ENCODE data around the gene RBM33.

Gene RBM33

GRCh38 chr7:155756322-155756721 is 111.9 kb downstream of the RBM33 start:
- no peak for DNase-seq
- intact Hi-C loops (cut with DNase I), result no loop called here

GRCh38 chr7:155758348-155758747 is 113.9 kb downstream of the RBM33 start:
- DNase-seq, result peak in 39 of 42 donors; percentile 40 to 91 (median 68)
- intact Hi-C loops (cut with DNase I), result no loop called here

- no peak for DNase-seq
- intact Hi-C loops (cut with DNase I), result loop anchor here (10.0 kb wide), 1 partner anchor 165 kb away; no protein-coding TSS in a partner anchor
Measured at GRCh38 chr7:155759740-155760430, 115.4 kb downstream of the RBM33 start.

GRCh38 chr7:155761162-155761561 is 116.7 kb downstream of the RBM33 start:
- intact Hi-C loops (cut with DNase I), result loop anchor here (10.0 kb wide), 1 partner anchor 166 kb away; no protein-coding TSS in a partner anchor
- DNase-seq, result no peak

GRCh38 chr7:155762036-155762435 is 117.6 kb downstream of the RBM33 start:
- intact Hi-C loops (cut with DNase I), result loop anchor here (10.0 kb wide), 1 partner anchor 167 kb away; no protein-coding TSS in a partner anchor
- no peak for DNase-seq

GRCh38 chr7:155762655-155763054 is 118.2 kb downstream of the RBM33 start:
- intact Hi-C loops (cut with DNase I), result loop anchor here (10.0 kb wide), 1 partner anchor 168 kb away; no protein-coding TSS in a partner anchor
- DNase-seq, result no peak

GRCh38 chr7:155763122-155763521 is 118.7 kb downstream of the RBM33 start:
- no peak for DNase-seq
- intact Hi-C loops (cut with DNase I), result loop anchor here (10.0 kb wide), 1 partner anchor 168 kb away; no protein-coding TSS in a partner anchor

GRCh38 chr7:155763691-155764437 is 119.4 kb downstream of the RBM33 start:
- peak in 1 of 42 donors; percentile 40 for DNase-seq
- intact Hi-C loops (cut with DNase I), result loop anchor here (10.0 kb wide), 1 partner anchor 169 kb away; no protein-coding TSS in a partner anchor

- intact Hi-C loops (cut with DNase I), result loop anchor here (10.0 kb wide), 1 partner anchor 170 kb away; no protein-coding TSS in a partner anchor
- peak in 1 of 42 donors; percentile 40 for DNase-seq
Measured at GRCh38 chr7:155764438-155764793, 120.0 kb downstream of the RBM33 start.

- DNase-seq, result peak in 1 of 42 donors; percentile 6
- intact Hi-C loops (cut with DNase I), result loop anchor here (10.0 kb wide), 1 partner anchor 171 kb away; no protein-coding TSS in a partner anchor
Measured at GRCh38 chr7:155765458-155765857, 121.0 kb downstream of the RBM33 start.

- intact Hi-C loops (cut with DNase I), result loop anchor here (10.0 kb wide), 1 partner anchor 172 kb away; no protein-coding TSS in a partner anchor
Measured at GRCh38 chr7:155766386-155766785, 121.9 kb downstream of the RBM33 start.

GRCh38 chr7:155766966-155767916 is 122.8 kb downstream of the RBM33 start:
- intact Hi-C loops (cut with DNase I), result loop anchor here (10.0 kb wide), 1 partner anchor 172 kb away; no protein-coding TSS in a partner anchor
- DNase-seq, result peak in 1 of 42 donors; percentile 18

More at GRCh38 chr7:155766386-155766785, 121.9 kb downstream of the RBM33 start:
- no peak for DNase-seq

- peak in 24 of 42 donors; percentile 26 to 84 (median 56) for DNase-seq
- intact Hi-C loops (cut with DNase I), result loop anchor here (10.0 kb wide), 1 partner anchor 175 kb away; no protein-coding TSS in a partner anchor
Measured at GRCh38 chr7:155769701-155770100, 125.2 kb downstream of the RBM33 start.

- intact Hi-C loops (cut with DNase I), result no loop called here
- DNase-seq, result peak in 1 of 42 donors; percentile 36
Measured at GRCh38 chr7:155770241-155770640, 125.8 kb downstream of the RBM33 start.

GRCh38 chr7:155773531-155773930 is 129.1 kb downstream of the RBM33 start:
- intact Hi-C loops (cut with DNase I), result no loop called here
- DNase-seq, result no peak

- DNase-seq, result no peak
- intact Hi-C loops (cut with DNase I), result no loop called here
Measured at GRCh38 chr7:155774947-155775346, 130.5 kb downstream of the RBM33 start.

GRCh38 chr7:155775691-155776090 is 131.2 kb downstream of the RBM33 start:
- no peak for DNase-seq
- intact Hi-C loops (cut with DNase I), result no loop called here

- intact Hi-C loops (cut with DNase I), result no loop called here
- DNase-seq, result no peak
Measured at GRCh38 chr7:155776606-155777005, 132.1 kb downstream of the RBM33 start.

GRCh38 chr7:155778349-155778748 is 133.9 kb downstream of the RBM33 start:
- no peak for DNase-seq
- intact Hi-C loops (cut with DNase I), result no loop called here

Measured in head of caudate nucleus (tissue), 42 donors.